K562 (cell line): ENCODE measurements around the gene CCR9. TPM values are rescaled to one million over a fixed set of nuclear protein-coding genes. Genes with fewer than 3 reads are reported as not detected.

Experiments used
- ATAC-seq: fragments of 200-7000 bp; cut with Tn5 transposase; 3 replicates; pipeline ENCODE4 v1.9.1; 2020; ENCODE audit warnings: moderate library complexity
- BruUV-seq: library from RNA; stranded (reverse); fragments of 400-500 nt; replicated peaks from 2 replicates; lab custom pipeline; 2021; lab: Mats Ljungman, UMichigan
- CTCF ChIA-PET: fragments of 300-600 bp; formaldehyde crosslinking; extraction: SDS; loops from one replicate; lab custom pipeline; 2021; ENCODE audit warnings: low intra/inter-chr PET ratio; lab: Yijun Ruan, JAX
- POLR2A ChIA-PET: fragments of 300-600, 350-650 bp; sonication (Branson Sonifier 250); formaldehyde crosslinking; extraction: SDS; loops from one replicate; lab custom pipeline; 2021; ENCODE audit warnings: antibody characterized with exemption, inconsistent platforms; lab: Yijun Ruan, JAX
- DNase-seq, 4 experiments: peaks; one replicate each; pipeline versions ENCODE4 v3.0.0 to v3.0.0-alpha.2; 2011 to 2018; ENCODE audit warnings: low spot score in 3 of 4, mixed read lengths in 3 of 4; ENCODE audit errors: extremely low read depth in 1 of 4
- FAIRE-seq: peaks from 2 replicates; lab custom pipeline; 2011; peaks lifted over from hg19 to GRCh38; lab: Jason Lieb, UNC
- H2AFZ ChIP-seq: 2 replicates; pipeline ENCODE4 v1.6.0; 2011; ENCODE audit warnings: low read depth, low read length, control low read depth, inconsistent platforms
- H3K27ac ChIP-seq: fragments of 200-600 bp; 3 replicates; pipeline ENCODE4 v1.8.0; 2011; ENCODE audit warnings: low read depth, mild to moderate bottlenecking, control low read depth, inconsistent platforms, low read length, moderate library complexity, mixed read lengths; ENCODE audit errors: extremely low read depth
- H3K27me3 ChIP-seq, 2 experiments: fragments of 300-600 bp in 1 of 2; 2 replicates in 1 of 2; 3 replicates in 1 of 2; pipeline versions ENCODE4 v1.6.0 to v1.8.0; 2011; ENCODE audit warnings: inconsistent platforms in 2 of 2, low read length in 2 of 2, mild to moderate bottlenecking in 1 of 2, mixed read lengths in 1 of 2, moderate library complexity in 1 of 2; ENCODE audit not compliant: control insufficient read depth in 2 of 2, insufficient read depth in 2 of 2
- H3K36me3 ChIP-seq: fragments of 300-600 bp; 3 replicates; pipeline ENCODE4 v1.8.0; 2011; ENCODE audit warnings: mild to moderate bottlenecking, low read length, inconsistent platforms; ENCODE audit not compliant: control insufficient read depth, insufficient read depth
- H3K4me1 ChIP-seq, 2 experiments: fragments of 200-600 bp in 1 of 2; replicated peaks in 1 of 2; 2 replicates in 1 of 2; 3 replicates in 1 of 2; pipeline versions ENCODE4 v1.5.1 to v1.8.0; 2011; ENCODE audit warnings: inconsistent platforms in 2 of 2, low read length in 2 of 2, mild to moderate bottlenecking in 1 of 2, mixed read lengths in 1 of 2, moderate library complexity in 1 of 2; ENCODE audit not compliant: control insufficient read depth in 2 of 2, insufficient read depth in 2 of 2
- H3K4me2 ChIP-seq: 2 replicates; pipeline ENCODE4 v1.6.1; 2011; ENCODE audit warnings: low read length, control low read depth, inconsistent platforms, mixed read lengths; ENCODE audit not compliant: insufficient read depth
- H3K4me3 ChIP-seq: fragments of 200-600 bp; sonication (generic), shearing (Covaris generic); 2 replicates; pipeline ENCODE4 v1.5.1; 2016; ENCODE audit warnings: control low read depth, inconsistent platforms
- H3K79me2 ChIP-seq: fragments of 200-600 bp; 3 replicates; pipeline ENCODE4 v1.8.0; 2011; ENCODE audit warnings: low read length, inconsistent platforms; ENCODE audit not compliant: control insufficient read depth, insufficient read depth
- H3K9ac ChIP-seq, 2 experiments: 2 replicates each; pipeline versions ENCODE4 v1.6.0 to v1.6.1; 2011; ENCODE audit warnings: low read depth in 2 of 2, low read length in 2 of 2, control low read depth in 1 of 2, inconsistent platforms in 1 of 2, mild to moderate bottlenecking in 1 of 2, mixed read lengths in 1 of 2; ENCODE audit not compliant: insufficient read depth in 1 of 2
- H3K9me1 ChIP-seq: one replicate; pipeline ENCODE4 v1.6.0; 2011; ENCODE audit warnings: inconsistent platforms, mild to moderate bottlenecking, low read length, moderate library complexity; ENCODE audit not compliant: control insufficient read depth, insufficient read depth
- H3K9me3 ChIP-seq: replicated peaks from 2 replicates; pipeline ENCODE4 v1.5.1; 2011; ENCODE audit warnings: low read depth, low read length, inconsistent platforms; ENCODE audit not compliant: control insufficient read depth, insufficient read depth
- H4K20me1 ChIP-seq: replicated peaks from 2 replicates; pipeline ENCODE4 v1.6.1; 2011; ENCODE audit warnings: low read length, inconsistent platforms, mixed read lengths; ENCODE audit not compliant: control insufficient read depth, insufficient read depth
- ARID1B ChIP-seq: fragments of 450-650 bp; IDR thresholded peaks from 2 replicates; pipeline ENCODE4 v1.6.1; 2016; ENCODE audit warnings: antibody characterized with exemption, mild to moderate bottlenecking, inconsistent platforms
- MCM3 ChIP-seq: fragments of 450-650 bp; IDR thresholded peaks from 2 replicates; pipeline ENCODE4 v1.6.1; 2016
- MEF2D ChIP-seq: conservative IDR thresholded peaks from 2 replicates; pipeline ENCODE4 v1.6.1; 2016; ENCODE audit warnings: low read depth, missing genetic modification characterization, missing compliant biosample characterization
- RBM34 ChIP-seq: fragments of 200-400 bp; formaldehyde crosslinking; IDR thresholded peaks from 2 replicates; pipeline ENCODE4 v1.6.1; 2018; ENCODE audit warnings: low read length, borderline replicate concordance; ENCODE audit not compliant: insufficient read depth
- RHOXF2B ChIP-seq: fragments of 250-450 bp; sonication (Bioruptor Pico); conservative IDR thresholded peaks from 2 replicates; pipeline ENCODE4 v1.5.1; 2021
- SAFB ChIP-seq: fragments of 200-400 bp; formaldehyde crosslinking; IDR thresholded peaks from 2 replicates; pipeline ENCODE4 v1.6.1; 2017; ENCODE audit warnings: low read depth, low read length, borderline replicate concordance
- SMARCC2 ChIP-seq: fragments of 450-650 bp; IDR thresholded peaks from 2 replicates; pipeline ENCODE4 v1.6.1; 2017; ENCODE audit warnings: antibody characterized with exemption, moderate library complexity, mild to moderate bottlenecking, low read depth
- ZNF165 ChIP-seq: fragments of 250-450 bp; sonication (Bioruptor Pico); IDR thresholded peaks from 2 replicates; pipeline ENCODE4 v1.4.0; 2020; ENCODE audit warnings: borderline replicate concordance
- ZNF23 ChIP-seq: fragments of 250-450 bp; sonication (Bioruptor Pico); IDR thresholded peaks from 2 replicates; pipeline ENCODE4 v1.4.0; 2020; ENCODE audit warnings: mild to moderate bottlenecking
- ZNF507 ChIP-seq: conservative IDR thresholded peaks from 2 replicates; pipeline ENCODE4 v1.6.1; 2017; ENCODE audit warnings: missing genetic modification characterization, missing compliant biosample characterization
- ZNF644 ChIP-seq: fragments of 200-800 bp; sonication (Bioruptor generic); IDR thresholded peaks from 2 replicates; pipeline ENCODE4 v1.6.1; 2016; ENCODE audit warnings: low read depth, missing genetic modification characterization, missing compliant biosample characterization
- ZNF77 ChIP-seq: fragments of 250-450 bp; sonication (Bioruptor Pico); IDR thresholded peaks from 2 replicates; pipeline ENCODE4 v1.5.0; 2020
- WGBS: fragments of 100-300 bp; shearing (Covaris generic); methylation state at CpG from one replicate; pipeline ENCODE4 v1.1.6; 2016; ENCODE audit warnings: low coverage, mixed read lengths; ENCODE audit not compliant: insufficient coverage; ENCODE audit errors: missing lambda C conversion rate; 5-methylcytosine and 5-hydroxymethylcytosine counted together
- in situ Hi-C: fragments of 300-500 bp; cut with MboI; formaldehyde crosslinking; loops from 4 replicates; pipeline ENCODE4 v1.15.0; 2018; ENCODE audit warnings: inconsistent platforms, mixed read lengths
- intact Hi-C: fragments of 100-400 bp; cut with micrococcal nuclease; formaldehyde crosslinking; loops from 2 replicates; pipeline ENCODE4 v1.14.2; 2022
- polyA plus RNA-seq, 8 experiments: library from polyadenylated mRNA; depleted of rRNA in 4 of 8; stranded (reverse) in 5 of 8; unstranded in 3 of 8; fragments of >200 nt; fragmentation: Nextera tagmentation in 2 of 8; fragmentation: Illumina TruSeq in 1 of 8; extraction: Ambion mirVana in 2 of 8; extraction: Trizol in 1 of 8; gene quantifications; 2 replicates each; pipeline versions ENCODE4 v1.2.1 to v1.2.3, GENCODE V29; 2011 to 2014; ENCODE audit warnings: inconsistent platforms in 1 of 8, missing spikeins in 1 of 8
- total RNA-seq, 7 experiments: library from RNA; depleted of rRNA in 6 of 7; stranded (reverse); fragments of >200 nt in 6 of 7; fragmentation: Illumina TruSeq in 2 of 7; extraction: Trizol in 2 of 7; gene quantifications; 2 replicates each; pipeline versions ENCODE4 v1.2.1 to v1.2.3, GENCODE V29; 2011 to 2021; ENCODE audit warnings: low replicate concordance in 1 of 7
- TF ChIP-seq, protein P1 (sequence below), 2 experiments: fragments of 450-650 bp in 1 of 2; sonication (generic) in 1 of 2; formaldehyde crosslinking; conservative IDR thresholded peaks; 2 replicates each; pipeline versions ENCODE4 v1.4.0 to v1.8.1; 2020 to 2022; ENCODE audit warnings: mild to moderate bottlenecking in 1 of 2, missing genetic modification reagents in 1 of 2

The CCR9 gene
- total and polyA plus RNA-seq, 9 of the 15 experiments (the other 6 are each of a cell fraction or from before 2014, with no cell fraction given) = not detected

DNA sequence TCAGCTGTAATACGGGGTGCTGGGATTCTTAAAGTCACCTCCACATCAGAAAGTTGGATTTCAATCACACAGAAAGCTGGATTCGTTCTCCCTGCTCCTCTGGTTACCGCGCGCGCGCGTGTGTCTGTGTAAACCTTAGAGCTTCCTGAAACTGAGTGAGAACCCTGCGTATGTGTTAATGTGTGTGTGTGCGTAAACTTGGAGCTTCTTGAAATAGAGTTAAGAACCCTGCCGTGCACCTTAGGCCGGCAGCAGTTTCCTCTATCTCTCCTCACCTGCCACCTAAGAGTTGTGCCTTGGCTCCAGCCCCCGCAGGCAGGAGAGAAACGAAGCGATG is 45.0 kb upstream of the CCR9 start:
- Histone ChIP-seq H3K9me3 (no peaks in the 10 kb centered on the region; the same call in 1 of the 2 replicates), H3K4me1 (peaks cover 0 to 10% of the 10 kb centered on the region in 2 experiments; a peak in 3 of 5 replicates), H3K27me3 (no peaks in the 10 kb centered on the region), H4K20me1 (no peaks in the 10 kb centered on the region), H2AFZ (peak overlapping the region; percentile 94), H3K4me2 (peak overlapping the region; percentile 76), H3K36me3 (no peaks in the 10 kb centered on the region), H3K27ac (peak overlapping the region; percentile 24; the same call in 1 of the 3 replicates), H3K9ac (peak overlapping the region; percentile 62 to 91), H3K9me1 (no peaks in the 10 kb centered on the region), H3K79me2 (no peaks in the 10 kb centered on the region), H3K4me3 (peak overlapping the region; percentile 64)
- in situ Hi-C loops (no loop called here), intact Hi-C loops (no loop called here)
- DNase-seq = peak in 1 of 4 experiments; percentile 33
- TSS peak; percentile 66 for BruUV-seq
- CTCF ChIA-PET = no interaction called here
- TF ChIP-seq RBM34 (no peak), ZNF23 (no peak), MCM3 (no peak), SAFB (no peak), ZNF165 (CRISPR knock-in tag) (no peak), MEF2D (tag) (no peak), ZNF507 (tag) (no peak), ARID1B (no peak), ZNF77 (CRISPR knock-in tag) (no peak), SMARCC2 (no peak), RHOXF2B (CRISPR knock-in tag) (no peak), ZNF644 (tag) (no peak)
- TF ChIP-seq, protein P1, sequence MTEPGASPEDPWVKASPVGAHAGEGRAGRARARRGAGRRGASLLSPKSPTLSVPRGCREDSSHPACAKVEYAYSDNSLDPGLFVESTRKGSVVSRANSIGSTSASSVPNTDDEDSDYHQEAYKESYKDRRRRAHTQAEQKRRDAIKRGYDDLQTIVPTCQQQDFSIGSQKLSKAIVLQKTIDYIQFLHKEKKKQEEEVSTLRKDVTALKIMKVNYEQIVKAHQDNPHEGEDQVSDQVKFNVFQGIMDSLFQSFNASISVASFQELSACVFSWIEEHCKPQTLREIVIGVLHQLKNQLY (CRISPR knock-in tag; conservative IDR thresholded peaks at IDR 0.05) = no peak
- FAIRE-seq = no peak
- POLR2A ChIA-PET = interaction anchor here (0.5 to 2.6 kb wide), 6 partner anchors 8 to 33 kb away, joined by 3 to 10 read pairs (median 4); no protein-coding TSS in a partner anchor
- ATAC-seq = peak; percentile 56
- WGBS = 24% methylated on average over 15 of the region's 15 CpGs
